IMR-90 (cell line): ENCODE data around the gene KY. TPM values are rescaled to one million over a fixed set of nuclear protein-coding genes. Genes with fewer than 3 reads are reported as not detected.

Experiments used
- ATAC-seq: fragments of 200-7000 bp; cut with Tn5 transposase; 2 replicates; pipeline ENCODE4 v1.9.1; 2020; ENCODE audit warnings: low read depth, mild to moderate bottlenecking, moderate library complexity
- BruUV-seq: library from RNA; stranded (reverse); fragments of 400-500 nt; replicated peaks from 2 replicates; lab custom pipeline; 2021; lab: Mats Ljungman, UMichigan
- CTCF ChIA-PET: fragments of 300-600 bp; formaldehyde crosslinking; extraction: SDS; loops from one replicate; lab custom pipeline; 2021; ENCODE audit warnings: antibody characterized with exemption; lab: Yijun Ruan, JAX
- POLR2A ChIA-PET: fragments of 300-600 bp; sonication (Branson Sonifier 250); formaldehyde crosslinking; loops from one replicate; lab custom pipeline; 2022; ENCODE audit warnings: antibody characterized with exemption; ENCODE audit not compliant: unreplicated experiment; lab: Charles Lee
- DNase-seq: peaks from one replicate; pipeline ENCODE4 v3.0.0; 2013
- H2AFZ ChIP-seq: replicated peaks from 2 replicates; pipeline ENCODE3; 2013; ENCODE audit warnings: low read length, mild to moderate bottlenecking; ENCODE audit not compliant: poor library complexity
- H2AK5ac ChIP-seq: 2 replicates; pipeline ENCODE4 v1.6.1; 2013; ENCODE audit warnings: low read depth, low read length, inconsistent platforms
- H2AK9ac ChIP-seq: replicated peaks from 2 replicates; pipeline ENCODE3; 2013; ENCODE audit warnings: mild to moderate bottlenecking, low read depth, low read length, moderate library complexity; ENCODE audit not compliant: poor library complexity
- H2BK120ac ChIP-seq: 2 replicates; pipeline ENCODE4 v1.6.1; 2013; ENCODE audit warnings: low read depth, low read length, inconsistent platforms
- H2BK15ac ChIP-seq: 3 replicates; pipeline ENCODE4 v1.6.1; 2013; ENCODE audit warnings: low read depth, low read length, inconsistent platforms
- H2BK20ac ChIP-seq: 2 replicates; pipeline ENCODE4 v1.6.1; 2013; ENCODE audit warnings: low read depth, mild to moderate bottlenecking, inconsistent platforms, low read length, moderate library complexity
- H2BK5ac ChIP-seq: 2 replicates; pipeline ENCODE4 v1.6.1; 2013; ENCODE audit warnings: mild to moderate bottlenecking, low read depth, low read length, inconsistent platforms; ENCODE audit not compliant: poor library complexity, severe bottlenecking
- H3K14ac ChIP-seq: replicated peaks from 2 replicates; pipeline ENCODE4 v1.6.1; 2013; ENCODE audit warnings: low read depth, low read length, inconsistent platforms
- H3K18ac ChIP-seq: 2 replicates; pipeline ENCODE4 v1.6.1; 2013; ENCODE audit warnings: low read depth, low read length, control low read depth
- H3K23ac ChIP-seq: 2 replicates; pipeline ENCODE4 v1.6.1; 2013; ENCODE audit warnings: low read depth, low read length, inconsistent platforms
- H3K27ac ChIP-seq: 2 replicates; pipeline ENCODE4 v1.5.1; 2013; ENCODE audit warnings: mild to moderate bottlenecking, control low read depth, low read length; ENCODE audit not compliant: insufficient read depth
- H3K27me3 ChIP-seq: 2 replicates; pipeline ENCODE4 v1.6.1; 2013; ENCODE audit warnings: low read length; ENCODE audit not compliant: control insufficient read depth, insufficient read depth
- H3K36me3 ChIP-seq: 2 replicates; pipeline ENCODE4 v1.6.1; 2013; ENCODE audit warnings: low read length, mixed read lengths; ENCODE audit not compliant: control insufficient read depth, insufficient read depth
- H3K4ac ChIP-seq: 2 replicates; pipeline ENCODE4 v1.6.1; 2013; ENCODE audit warnings: low read depth, low read length, inconsistent platforms
- H3K4me1 ChIP-seq: 2 replicates; pipeline ENCODE4 v1.6.1; 2013; ENCODE audit warnings: low read length, mixed read lengths; ENCODE audit not compliant: control insufficient read depth, insufficient read depth
- H3K4me2 ChIP-seq: 2 replicates; pipeline ENCODE4 v1.6.1; 2013; ENCODE audit warnings: low read depth, mild to moderate bottlenecking, control low read depth, low read length, moderate library complexity
- H3K4me3 ChIP-seq: 2 replicates; pipeline ENCODE4 v1.5.1; 2013; ENCODE audit warnings: low read depth, mild to moderate bottlenecking, control low read depth, low read length, moderate library complexity; ENCODE audit not compliant: insufficient read depth
- H3K56ac ChIP-seq: 2 replicates; pipeline ENCODE4 v1.6.1; 2013; ENCODE audit warnings: low read length, inconsistent platforms; ENCODE audit not compliant: insufficient read depth; ENCODE audit errors: extremely low read depth
- H3K79me1 ChIP-seq, 2 experiments: 2 replicates each; pipeline ENCODE4 v1.6.1; 2013; ENCODE audit warnings: low read length in 2 of 2, inconsistent platforms in 1 of 2, low read depth in 1 of 2
- H3K9ac ChIP-seq: 2 replicates; pipeline ENCODE4 v1.6.1; 2013; ENCODE audit warnings: low read depth, low read length, control low read depth
- H3K9me1 ChIP-seq: 2 replicates; pipeline ENCODE4 v1.6.1; 2013; ENCODE audit warnings: low read length, inconsistent platforms; ENCODE audit not compliant: insufficient read depth
- H3K9me3 ChIP-seq: 2 replicates; pipeline ENCODE4 v1.6.1; 2013; ENCODE audit warnings: low read length; ENCODE audit not compliant: control insufficient read depth, insufficient read depth
- H4K20me1 ChIP-seq: 2 replicates; pipeline ENCODE4 v1.6.1; 2013; ENCODE audit warnings: low read length, inconsistent platforms; ENCODE audit not compliant: insufficient read depth
- H4K5ac ChIP-seq: 2 replicates; pipeline ENCODE4 v1.6.1; 2013; ENCODE audit warnings: mild to moderate bottlenecking, low read depth, low read length, control low read depth
- H4K8ac ChIP-seq, 2 experiments: 2 replicates each; pipeline ENCODE4 v1.6.1; 2013; ENCODE audit warnings: low read depth in 2 of 2, low read length in 2 of 2, control low read depth in 1 of 2, inconsistent platforms in 1 of 2
- H4K91ac ChIP-seq: 2 replicates; pipeline ENCODE4 v1.6.1; 2013; ENCODE audit warnings: low read depth, low read length, inconsistent platforms; ENCODE audit not compliant: insufficient read depth
- BHLHE40 ChIP-seq: fragments of 150-350 bp; IDR thresholded peaks from 2 replicates; pipeline ENCODE4 v1.6.1; 2016; ENCODE audit warnings: mild to moderate bottlenecking, low read depth, low read length
- CEBPB ChIP-seq: IDR thresholded peaks from 2 replicates; pipeline ENCODE4 v1.6.1; 2012; ENCODE audit warnings: low read depth, low read length, improper control_type of control experiment
- CHD1 ChIP-seq: IDR thresholded peaks from 2 replicates; pipeline ENCODE4 v1.6.1; 2012; ENCODE audit warnings: low read depth, low read length, improper control_type of control experiment
- FOS ChIP-seq: fragments of 150-350 bp; IDR thresholded peaks from 2 replicates; pipeline ENCODE4 v1.6.1; 2016; ENCODE audit warnings: low read depth, low read length
- MAFK ChIP-seq: IDR thresholded peaks from 2 replicates; pipeline ENCODE4 v1.6.1; 2012; ENCODE audit warnings: low read depth, low read length, improper control_type of control experiment
- MAZ ChIP-seq: IDR thresholded peaks from 2 replicates; pipeline ENCODE4 v1.6.1; 2012; ENCODE audit warnings: low read depth, mild to moderate bottlenecking, low read length, improper control_type of control experiment, moderate library complexity, borderline replicate concordance
- MXI1 ChIP-seq: IDR thresholded peaks from 2 replicates; pipeline ENCODE4 v1.6.1; 2012; ENCODE audit warnings: low read depth, mild to moderate bottlenecking, low read length, moderate library complexity, borderline replicate concordance
- NFE2L2 ChIP-seq: fragments of 150-350 bp; IDR thresholded peaks from 2 replicates; pipeline ENCODE4 v1.6.1; 2016; ENCODE audit warnings: low read depth, mild to moderate bottlenecking, low read length
- POLR2A ChIP-seq: IDR thresholded peaks from 2 replicates; pipeline ENCODE4 v1.6.1; 2012; ENCODE audit warnings: mild to moderate bottlenecking, low read depth, low read length
- RAD21 ChIP-seq: IDR thresholded peaks from 2 replicates; pipeline ENCODE4 v1.6.1; 2012; ENCODE audit warnings: low read length, improper control_type of control experiment
- RCOR1 ChIP-seq: IDR thresholded peaks from 2 replicates; pipeline ENCODE4 v1.6.1; 2012; ENCODE audit warnings: mild to moderate bottlenecking, low read length, improper control_type of control experiment; ENCODE audit not compliant: insufficient replicate concordance
- RFX5 ChIP-seq: IDR thresholded peaks from 2 replicates; pipeline ENCODE4 v1.8.0; 2012; ENCODE audit warnings: low read depth, mild to moderate bottlenecking, low read length, moderate library complexity
- SMC3 ChIP-seq: fragments of 150-350 bp; IDR thresholded peaks from 2 replicates; pipeline ENCODE4 v1.6.1; 2016; ENCODE audit warnings: low read depth, mild to moderate bottlenecking, antibody characterized with exemption, low read length, moderate library complexity
- WGBS, 2 experiments: methylation state at CpG; one replicate each; pipeline versions ENCODE4 v1.1.5 to v1.1.7; 2013; ENCODE audit warnings: missing lambda C conversion rate in 2 of 2; ENCODE audit not compliant: insufficient read length in 1 of 2; ENCODE audit errors: extremely low coverage in 2 of 2; 5-methylcytosine and 5-hydroxymethylcytosine counted together
- dilution Hi-C: fragments of 300-500 bp; cut with HindIII; formaldehyde crosslinking; loops from one replicate; pipeline ENCODE4 v1.14.3; 2018; ENCODE audit warnings: low sequenced_read_pairs; ENCODE audit not compliant: unreplicated experiment
- in situ Hi-C: fragments of 300-500 bp; cut with MboI; formaldehyde crosslinking; loops from 3 replicates; pipeline ENCODE4 v1.14.3; 2019; ENCODE audit warnings: low sequenced_read_pairs, inconsistent platforms, mixed read lengths
- intact Hi-C: fragments of 100-400 bp; cut with micrococcal nuclease; formaldehyde crosslinking; loops from 2 replicates; pipeline ENCODE4 v1.10.0; 2022
- polyA plus RNA-seq, 3 experiments: library from polyadenylated mRNA; depleted of rRNA; stranded (reverse); fragments of >200 nt; gene quantifications; 2 replicates each; pipeline ENCODE4 v1.2.3, GENCODE V29; 2012; ENCODE audit warnings: low replicate concordance in 1 of 3
- total RNA-seq: library from RNA; depleted of rRNA; stranded (reverse); fragments of >200 nt; gene quantifications from 2 replicates; pipeline ENCODE4 v1.2.3, GENCODE V29; 2012
- TF ChIP-seq, protein P1 (sequence below): fragments of 150-350 bp; IDR thresholded peaks from 2 replicates; pipeline ENCODE4 v1.6.1; 2016; ENCODE audit warnings: low read depth, mild to moderate bottlenecking, low read length, moderate library complexity, borderline replicate concordance
- TF ChIP-seq, protein P2 (sequence below): conservative IDR thresholded peaks from 2 replicates; pipeline ENCODE4 v1.5.1; 2012; ENCODE audit warnings: mild to moderate bottlenecking, low read depth, low read length, improper control_type of control experiment
- TF ChIP-seq, protein P3 (sequence below): fragments of 150-350 bp; IDR thresholded peaks from 2 replicates; pipeline ENCODE4 v1.6.1; 2017; ENCODE audit warnings: mild to moderate bottlenecking, antibody characterized with exemption, low read length, low read depth

Gene KY
- total and polyA plus RNA-seq, 2 of the 4 experiments (the other 2 are of a cell fraction) = under 0.01 to 0.09 TPM

DNA sequence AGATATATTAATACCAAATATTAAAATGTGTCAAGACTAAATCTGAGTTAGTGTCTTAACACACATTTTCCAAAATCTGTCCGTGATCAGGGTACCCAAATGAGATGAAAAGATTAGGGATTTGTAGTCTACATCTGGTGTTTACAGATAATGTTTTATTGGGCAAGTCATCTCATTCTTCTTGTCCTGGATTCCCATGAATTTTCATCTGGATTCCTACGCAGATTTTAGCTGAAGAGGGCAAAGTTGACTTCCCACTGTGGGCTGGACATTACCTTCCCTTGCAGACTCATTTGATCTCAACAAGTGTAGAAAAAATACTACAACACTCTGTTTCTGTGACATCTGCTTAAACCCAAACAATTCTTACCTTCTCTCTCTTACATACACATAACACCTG lies 85.8 kb downstream of the KY start:
- no peak overlapping the region for H2BK120ac ChIP-seq
- no peak overlapping the region for H2AK9ac ChIP-seq
- no peak overlapping the region for H3K4me2 ChIP-seq
- no TSS peak for BruUV-seq
- no peak overlapping the region for H3K14ac ChIP-seq
- DNase-seq (no peak), ATAC-seq (no peak)
- H2BK20ac ChIP-seq = no peak overlapping the region
- TF ChIP-seq RCOR1 (no peak), MAFK (no peak), CHD1 (no peak), SMC3 (no peak), BHLHE40 (no peak), NFE2L2 (no peak), MAZ (no peak), FOS (no peak), MXI1 (no peak), CEBPB (no peak), RFX5 (no peak), POLR2A (no peak), RAD21 (no peak)
- TF ChIP-seq, protein P1, sequence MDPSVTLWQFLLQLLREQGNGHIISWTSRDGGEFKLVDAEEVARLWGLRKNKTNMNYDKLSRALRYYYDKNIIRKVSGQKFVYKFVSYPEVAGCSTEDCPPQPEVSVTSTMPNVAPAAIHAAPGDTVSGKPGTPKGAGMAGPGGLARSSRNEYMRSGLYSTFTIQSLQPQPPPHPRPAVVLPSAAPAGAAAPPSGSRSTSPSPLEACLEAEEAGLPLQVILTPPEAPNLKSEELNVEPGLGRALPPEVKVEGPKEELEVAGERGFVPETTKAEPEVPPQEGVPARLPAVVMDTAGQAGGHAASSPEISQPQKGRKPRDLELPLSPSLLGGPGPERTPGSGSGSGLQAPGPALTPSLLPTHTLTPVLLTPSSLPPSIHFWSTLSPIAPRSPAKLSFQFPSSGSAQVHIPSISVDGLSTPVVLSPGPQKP = no peak
- TF ChIP-seq, protein P2, sequence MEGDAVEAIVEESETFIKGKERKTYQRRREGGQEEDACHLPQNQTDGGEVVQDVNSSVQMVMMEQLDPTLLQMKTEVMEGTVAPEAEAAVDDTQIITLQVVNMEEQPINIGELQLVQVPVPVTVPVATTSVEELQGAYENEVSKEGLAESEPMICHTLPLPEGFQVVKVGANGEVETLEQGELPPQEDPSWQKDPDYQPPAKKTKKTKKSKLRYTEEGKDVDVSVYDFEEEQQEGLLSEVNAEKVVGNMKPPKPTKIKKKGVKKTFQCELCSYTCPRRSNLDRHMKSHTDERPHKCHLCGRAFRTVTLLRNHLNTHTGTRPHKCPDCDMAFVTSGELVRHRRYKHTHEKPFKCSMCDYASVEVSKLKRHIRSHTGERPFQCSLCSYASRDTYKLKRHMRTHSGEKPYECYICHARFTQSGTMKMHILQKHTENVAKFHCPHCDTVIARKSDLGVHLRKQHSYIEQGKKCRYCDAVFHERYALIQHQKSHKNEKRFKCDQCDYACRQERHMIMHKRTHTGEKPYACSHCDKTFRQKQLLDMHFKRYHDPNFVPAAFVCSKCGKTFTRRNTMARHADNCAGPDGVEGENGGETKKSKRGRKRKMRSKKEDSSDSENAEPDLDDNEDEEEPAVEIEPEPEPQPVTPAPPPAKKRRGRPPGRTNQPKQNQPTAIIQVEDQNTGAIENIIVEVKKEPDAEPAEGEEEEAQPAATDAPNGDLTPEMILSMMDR = no peak
- TF ChIP-seq, protein P3, sequence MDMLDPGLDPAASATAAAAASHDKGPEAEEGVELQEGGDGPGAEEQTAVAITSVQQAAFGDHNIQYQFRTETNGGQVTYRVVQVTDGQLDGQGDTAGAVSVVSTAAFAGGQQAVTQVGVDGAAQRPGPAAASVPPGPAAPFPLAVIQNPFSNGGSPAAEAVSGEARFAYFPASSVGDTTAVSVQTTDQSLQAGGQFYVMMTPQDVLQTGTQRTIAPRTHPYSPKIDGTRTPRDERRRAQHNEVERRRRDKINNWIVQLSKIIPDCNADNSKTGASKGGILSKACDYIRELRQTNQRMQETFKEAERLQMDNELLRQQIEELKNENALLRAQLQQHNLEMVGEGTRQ = no peak
- no peak overlapping the region for H2BK15ac ChIP-seq
- H4K20me1 ChIP-seq = no peaks in the 10 kb centered on the region
- no peak overlapping the region for H2BK5ac ChIP-seq
- no peak overlapping the region for H3K18ac ChIP-seq
- in situ Hi-C loops (no loop called here), dilution Hi-C loops (no loop called here), intact Hi-C loops (no loop called here)
- H3K79me1 ChIP-seq = no peaks in the 10 kb centered on the region
- H3K56ac ChIP-seq = no peak overlapping the region
- H2AK5ac ChIP-seq = no peak overlapping the region
- no CpG with 5 or more reads among the region's 2 CpGs for WGBS, 2 experiments
- H3K27ac ChIP-seq = no peak overlapping the region
- no peak overlapping the region for H4K8ac ChIP-seq
- H4K91ac ChIP-seq = no peak overlapping the region
- H2AFZ ChIP-seq = no peak overlapping the region
- H3K23ac ChIP-seq = no peak overlapping the region
- no peak overlapping the region for H3K9ac ChIP-seq
- H3K9me3 ChIP-seq = no peaks in the 10 kb centered on the region
- ChIA-PET CTCF (no interaction called here), POLR2A (no interaction called here)
- H3K4me3 ChIP-seq = no peak overlapping the region
- H3K27me3 ChIP-seq = no peaks in the 10 kb centered on the region
- no peak overlapping the region for H3K4ac ChIP-seq
- peaks cover 7% of the 10 kb centered on the region; the same call in 1 of the 2 replicates for H3K9me1 ChIP-seq
- H4K5ac ChIP-seq = no peak overlapping the region
- H3K36me3 ChIP-seq = peaks cover 7% of the 10 kb centered on the region
- H3K4me1 ChIP-seq = no peaks in the 10 kb centered on the region; the same call in 1 of the 2 replicates
